GM23248 (cell line): ENCODE results near the gene E2F8.

ENCODE experiments used
- EZH2 ChIP-seq: fragments of 200-600 bp; sonication (generic); IDR thresholded peaks from 2 replicates; pipeline ENCODE4 v1.6.1; 2018; ENCODE audit warnings: antibody characterized with exemption, mild to moderate bottlenecking; ENCODE audit not compliant: insufficient read depth, poor library complexity, severe bottlenecking
- EZH2phosphoT487 ChIP-seq: fragments of 200-600 bp; sonication (generic); IDR thresholded peaks from 2 replicates; pipeline ENCODE4 v1.6.1; 2018; ENCODE audit warnings: antibody characterized with exemption, moderate library complexity, mild to moderate bottlenecking, low read depth; ENCODE audit not compliant: insufficient read depth

DNA sequence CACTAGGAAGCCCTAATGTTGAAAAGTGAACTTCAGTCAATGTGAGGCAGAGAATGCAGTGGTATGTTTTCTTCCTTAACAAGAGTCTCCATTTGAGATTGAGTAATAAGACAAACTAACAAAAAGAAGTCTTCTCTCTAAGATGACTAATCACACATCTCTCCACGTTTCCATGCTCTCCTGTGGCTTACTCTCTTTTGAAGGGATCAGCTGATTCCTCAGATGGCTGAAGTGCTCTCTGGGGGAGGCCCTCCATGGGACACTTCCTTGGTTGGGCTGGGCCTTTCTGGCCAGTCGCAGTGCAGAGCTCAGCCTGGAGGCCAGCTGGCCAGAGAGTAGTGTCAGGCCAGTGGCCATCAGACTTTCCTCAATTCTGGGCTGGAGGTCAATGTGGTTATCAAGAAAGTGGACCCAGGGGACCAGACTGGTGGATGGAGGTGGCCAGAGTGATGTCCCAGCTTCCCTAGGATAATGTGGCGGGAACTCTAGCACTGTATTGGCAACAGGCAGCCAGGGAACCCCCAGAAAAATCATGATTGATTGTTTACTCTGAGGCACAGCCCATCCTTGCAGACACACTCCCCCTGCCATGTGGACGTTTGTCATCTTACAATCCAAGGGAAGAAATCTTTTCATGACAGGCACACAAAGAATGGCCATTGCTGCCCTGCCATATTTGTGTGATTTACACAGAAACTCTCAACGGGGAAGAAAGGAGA lies 53.5 kb downstream of the E2F8 start:
- TF ChIP-seq EZH2 (no peak), EZH2phosphoT487 (no peak)
